Measurements from ENCODE around the gene TRIM41.

TRIM41 gene

GRCh38 chr5:181237729-181238385, 14.8 kb downstream of the TRIM41 start:
- 96% methylated on average over 5 of the region's 5 CpGs for WGBS
- no peaks in the 10 kb centered on the region for H3K79me1 ChIP-seq (replicated peaks; ENCODE audit: low read length, poor library complexity, severe bottlenecking)
- H3K4ac ChIP-seq (ENCODE audit: low read depth in 1 of 2, low read length in 2 of 2), result no peak overlapping the region
- no peak for DNase-seq
- no peak overlapping the region for H4K8ac ChIP-seq (ENCODE audit: low read length)
- H3K4me2 ChIP-seq (ENCODE audit: low read length, poor library complexity, severe bottlenecking), result no peak overlapping the region
- no peak overlapping the region for H3K4me3 ChIP-seq (ENCODE audit: insufficient read depth in 1 of 2, low read depth in 1 of 2, low read length in 2 of 2)
- H2BK15ac ChIP-seq (ENCODE audit: low read depth, poor library complexity, severe bottlenecking), result no peak overlapping the region
- H3K9me3 ChIP-seq (ENCODE audit: control insufficient read depth, low read length), result no peaks in the 10 kb centered on the region
- peak overlapping the region; percentile 53 for H3K9ac ChIP-seq (ENCODE audit: low read length)
- no peak overlapping the region for H2BK12ac ChIP-seq (ENCODE audit: low read length in 2 of 2)
- H3K27me3 ChIP-seq (ENCODE audit: control insufficient read depth in 1 of 2, insufficient read depth in 1 of 2, low read length in 2 of 2), result no peaks in the 10 kb centered on the region
- H2BK120ac ChIP-seq (ENCODE audit: low read depth, low read length), result no peak overlapping the region
- H2AK5ac ChIP-seq (ENCODE audit: low read length, severe bottlenecking), result no peak overlapping the region
- no peak overlapping the region for H3K23ac ChIP-seq (ENCODE audit: low read length in 2 of 2)
- peaks cover 87 to 96% of the 10 kb centered on the region in 2 experiments for H3K36me3 ChIP-seq (ENCODE audit: control insufficient read depth in 1 of 2, insufficient read depth in 2 of 2, low read depth in 1 of 2, low read length in 2 of 2)
- H3K27ac ChIP-seq (ENCODE audit: low read length, poor library complexity, severe bottlenecking), result no peak overlapping the region
- H3K18ac ChIP-seq (ENCODE audit: low read depth in 1 of 2, low read length in 2 of 2), result no peak overlapping the region
- no peak overlapping the region for H3K14ac ChIP-seq (ENCODE audit: low read length in 2 of 2)
- H2BK5ac ChIP-seq (ENCODE audit: low read depth, low read length, poor library complexity, severe bottlenecking), result no peak overlapping the region
- H2AFZ ChIP-seq (ENCODE audit: low read depth, low read length), result no peak overlapping the region
- H3K4me1 ChIP-seq (ENCODE audit: control insufficient read depth, insufficient read depth, low read depth, low read length), result peaks cover 18% of the 10 kb centered on the region
- H4K91ac ChIP-seq (ENCODE audit: low read length), result no peak overlapping the region

- no peak overlapping the region for H2AFZ ChIP-seq (ENCODE audit: low read depth, low read length)
- no peak overlapping the region for H2BK120ac ChIP-seq (ENCODE audit: low read depth, low read length)
- no peaks in the 10 kb centered on the region for H3K27me3 ChIP-seq (ENCODE audit: control insufficient read depth in 1 of 2, insufficient read depth in 1 of 2, low read length in 2 of 2)
- no peak for DNase-seq
- 96% methylated on average over 9 of the region's 9 CpGs for WGBS
- H3K18ac ChIP-seq (ENCODE audit: low read depth in 1 of 2, low read length in 2 of 2), result no peak overlapping the region
- no peak overlapping the region for H3K14ac ChIP-seq (ENCODE audit: low read length in 2 of 2)
- peak overlapping the region in 1 of 2 experiments; percentile 53 for H3K23ac ChIP-seq (ENCODE audit: low read length in 2 of 2)
- H2BK15ac ChIP-seq (ENCODE audit: low read depth, poor library complexity, severe bottlenecking), result no peak overlapping the region
- no peak overlapping the region for H3K27ac ChIP-seq (ENCODE audit: low read length, poor library complexity, severe bottlenecking)
- H3K4me2 ChIP-seq (ENCODE audit: low read length, poor library complexity, severe bottlenecking), result no peak overlapping the region
- peak overlapping the region; percentile 2 for H3K9ac ChIP-seq (ENCODE audit: low read length)
- H2BK12ac ChIP-seq (ENCODE audit: low read length in 2 of 2), result no peak overlapping the region
- H3K4ac ChIP-seq (ENCODE audit: low read depth in 1 of 2, low read length in 2 of 2), result no peak overlapping the region
- no peak overlapping the region for H3K4me3 ChIP-seq (ENCODE audit: insufficient read depth in 1 of 2, low read depth in 1 of 2, low read length in 2 of 2)
- no peak overlapping the region for H4K8ac ChIP-seq (ENCODE audit: low read length)
- peaks cover 18% of the 10 kb centered on the region for H3K4me1 ChIP-seq (ENCODE audit: control insufficient read depth, insufficient read depth, low read depth, low read length)
- no peak overlapping the region for H4K91ac ChIP-seq (ENCODE audit: low read length)
- no peaks in the 10 kb centered on the region for H3K79me1 ChIP-seq (replicated peaks; ENCODE audit: low read length, poor library complexity, severe bottlenecking)
- no peak overlapping the region for H2AK5ac ChIP-seq (ENCODE audit: low read length, severe bottlenecking)
- H3K36me3 ChIP-seq (ENCODE audit: control insufficient read depth in 1 of 2, insufficient read depth in 2 of 2, low read depth in 1 of 2, low read length in 2 of 2), result peaks cover 77 to 86% of the 10 kb centered on the region in 2 experiments
- H3K9me3 ChIP-seq (ENCODE audit: control insufficient read depth, low read length), result no peaks in the 10 kb centered on the region
- H2BK5ac ChIP-seq (ENCODE audit: low read depth, low read length, poor library complexity, severe bottlenecking), result no peak overlapping the region
These were observed 16.1 kb downstream of the TRIM41 start for GRCh38 chr5:181239062-181239663.

GRCh38 chr5:181241393-181241975, 18.4 kb downstream of the TRIM41 start:
- DNase-seq, result peak; percentile 91
- Histone ChIP-seq H3K9me3 (ENCODE audit: control insufficient read depth, low read length) (no peaks in the 10 kb centered on the region), H2AK5ac (ENCODE audit: low read length, severe bottlenecking) (no peak overlapping the region), H3K27me3 (ENCODE audit: control insufficient read depth in 1 of 2, insufficient read depth in 1 of 2, low read length in 2 of 2) (no peaks in the 10 kb centered on the region), H3K9ac (ENCODE audit: low read length) (peak overlapping the region; percentile 96), H3K36me3 (ENCODE audit: control insufficient read depth in 1 of 2, insufficient read depth in 2 of 2, low read depth in 1 of 2, low read length in 2 of 2) (peaks cover 61 to 64% of the 10 kb centered on the region in 2 experiments), H3K27ac (ENCODE audit: low read length, poor library complexity, severe bottlenecking) (peak overlapping the region; percentile 33), H3K4me2 (ENCODE audit: low read length, poor library complexity, severe bottlenecking) (peak overlapping the region; percentile 87), H3K14ac (ENCODE audit: low read length in 2 of 2) (no peak overlapping the region), H2AFZ (ENCODE audit: low read depth, low read length) (no peak overlapping the region), H3K4ac (ENCODE audit: low read depth in 1 of 2, low read length in 2 of 2) (no peak overlapping the region), H2BK120ac (ENCODE audit: low read depth, low read length) (no peak overlapping the region), H2BK15ac (ENCODE audit: low read depth, poor library complexity, severe bottlenecking) (no peak overlapping the region), H4K8ac (ENCODE audit: low read length) (no peak overlapping the region), H3K4me1 (ENCODE audit: control insufficient read depth, insufficient read depth, low read depth, low read length) (peaks cover 25% of the 10 kb centered on the region), H3K4me3 (ENCODE audit: insufficient read depth in 1 of 2, low read depth in 1 of 2, low read length in 2 of 2) (peak overlapping the region in 1 of 2 experiments; percentile 98), H3K79me1 (replicated peaks; ENCODE audit: low read length, poor library complexity, severe bottlenecking) (no peaks in the 10 kb centered on the region), H3K23ac (ENCODE audit: low read length in 2 of 2) (no peak overlapping the region), H2BK5ac (ENCODE audit: low read depth, low read length, poor library complexity, severe bottlenecking) (no peak overlapping the region), H3K18ac (ENCODE audit: low read depth in 1 of 2, low read length in 2 of 2) (no peak overlapping the region), H2BK12ac (ENCODE audit: low read length in 2 of 2) (no peak overlapping the region), H4K91ac (ENCODE audit: low read length) (no peak overlapping the region)
- WGBS, result 41% methylated on average over 5 of the region's 6 CpGs

GRCh38 chr5:181242031-181242451, 19.0 kb downstream of the TRIM41 start:
- H3K27ac ChIP-seq (ENCODE audit: low read length, poor library complexity, severe bottlenecking), result peak overlapping the region; percentile 33
- H2AFZ ChIP-seq (ENCODE audit: low read depth, low read length), result no peak overlapping the region
- H3K36me3 ChIP-seq (ENCODE audit: control insufficient read depth in 1 of 2, insufficient read depth in 2 of 2, low read depth in 1 of 2, low read length in 2 of 2), result peaks cover 55 to 59% of the 10 kb centered on the region in 2 experiments
- H3K79me1 ChIP-seq (replicated peaks; ENCODE audit: low read length, poor library complexity, severe bottlenecking), result no peaks in the 10 kb centered on the region
- no peak overlapping the region for H4K91ac ChIP-seq (ENCODE audit: low read length)
- H2BK12ac ChIP-seq (ENCODE audit: low read length in 2 of 2), result no peak overlapping the region
- no peak overlapping the region for H2BK120ac ChIP-seq (ENCODE audit: low read depth, low read length)
- H3K9ac ChIP-seq (ENCODE audit: low read length), result peak overlapping the region; percentile 96
- no peak overlapping the region for H2AK5ac ChIP-seq (ENCODE audit: low read length, severe bottlenecking)
- H2BK5ac ChIP-seq (ENCODE audit: low read depth, low read length, poor library complexity, severe bottlenecking), result no peak overlapping the region
- no peak overlapping the region for H3K18ac ChIP-seq (ENCODE audit: low read depth in 1 of 2, low read length in 2 of 2)
- no peak overlapping the region for H4K8ac ChIP-seq (ENCODE audit: low read length)
- H3K27me3 ChIP-seq (ENCODE audit: control insufficient read depth in 1 of 2, insufficient read depth in 1 of 2, low read length in 2 of 2), result no peaks in the 10 kb centered on the region
- no peak overlapping the region for H2BK15ac ChIP-seq (ENCODE audit: low read depth, poor library complexity, severe bottlenecking)
- no peaks in the 10 kb centered on the region for H3K9me3 ChIP-seq (ENCODE audit: control insufficient read depth, low read length)
- H3K23ac ChIP-seq (ENCODE audit: low read length in 2 of 2), result no peak overlapping the region
- H3K4ac ChIP-seq (ENCODE audit: low read depth in 1 of 2, low read length in 2 of 2), result no peak overlapping the region
- no peak overlapping the region for H3K14ac ChIP-seq (ENCODE audit: low read length in 2 of 2)
- H3K4me3 ChIP-seq (ENCODE audit: insufficient read depth in 1 of 2, low read depth in 1 of 2, low read length in 2 of 2), result peak overlapping the region; percentile 37 to 98
- 42% methylated on average over 6 of the region's 6 CpGs for WGBS
- H3K4me2 ChIP-seq (ENCODE audit: low read length, poor library complexity, severe bottlenecking), result peak overlapping the region; percentile 87
- no peak for DNase-seq
- H3K4me1 ChIP-seq (ENCODE audit: control insufficient read depth, insufficient read depth, low read depth, low read length), result peaks cover 25% of the 10 kb centered on the region
